ENCODE measurements around the gene BTG4.

The BTG4 gene

GRCh38 chr11:111469200-111469599, 43.0 kb downstream of the BTG4 start:
- no peaks in the 10 kb centered on the region for H3K36me3 ChIP-seq
- peak overlapping the region; percentile 42; the same call in 1 of the 2 replicates for H3K27ac ChIP-seq
- no peak for TF ChIP-seq CTCF (IDR thresholded peaks at IDR 0.05; ENCODE audit: low read depth, low read length)
- H3K27me3 ChIP-seq (ENCODE audit: insufficient read depth, low read depth, severe bottlenecking), result no peaks in the 10 kb centered on the region
- peak; percentile 40 for DNase-seq
- H3K9me3 ChIP-seq (ENCODE audit: severe bottlenecking), result no peaks in the 10 kb centered on the region
- no peak overlapping the region for H3K4me3 ChIP-seq (ENCODE audit: low read depth, low read length)

GRCh38 chr11:111466615-111467014, 45.6 kb downstream of the BTG4 start:
- DNase-seq, result no peak
- TF ChIP-seq CTCF (IDR thresholded peaks at IDR 0.05; ENCODE audit: low read depth, low read length), result no peak
- Histone ChIP-seq H3K9me3 (ENCODE audit: severe bottlenecking) (no peaks in the 10 kb centered on the region), H3K27me3 (ENCODE audit: insufficient read depth, low read depth, severe bottlenecking) (no peaks in the 10 kb centered on the region), H3K36me3 (no peaks in the 10 kb centered on the region), H3K4me3 (ENCODE audit: low read depth, low read length) (no peak overlapping the region), H3K27ac (no peak overlapping the region)

- no peak for TF ChIP-seq CTCF (IDR thresholded peaks at IDR 0.05; ENCODE audit: low read depth, low read length)
- Histone ChIP-seq H3K27me3 (ENCODE audit: insufficient read depth, low read depth, severe bottlenecking) (no peaks in the 10 kb centered on the region), H3K36me3 (no peaks in the 10 kb centered on the region), H3K4me3 (ENCODE audit: low read depth, low read length) (no peak overlapping the region), H3K27ac (no peak overlapping the region), H3K9me3 (ENCODE audit: severe bottlenecking) (no peaks in the 10 kb centered on the region)
- no peak for DNase-seq
These were observed 46.8 kb downstream of the BTG4 start for GRCh38 chr11:111465400-111465799.

GRCh38 chr11:111463276-111463675, 48.9 kb downstream of the BTG4 start:
- no peaks in the 10 kb centered on the region for H3K27me3 ChIP-seq (ENCODE audit: insufficient read depth, low read depth, severe bottlenecking)
- no peaks in the 10 kb centered on the region for H3K36me3 ChIP-seq
- no peak overlapping the region for H3K4me3 ChIP-seq (ENCODE audit: low read depth, low read length)
- no peak overlapping the region for H3K27ac ChIP-seq
- H3K9me3 ChIP-seq (ENCODE audit: severe bottlenecking), result no peaks in the 10 kb centered on the region
- DNase-seq, result no peak
- no peak for TF ChIP-seq CTCF (IDR thresholded peaks at IDR 0.05; ENCODE audit: low read depth, low read length)

- TF ChIP-seq CTCF (IDR thresholded peaks at IDR 0.05; ENCODE audit: low read depth, low read length), result no peak
- no peak for DNase-seq
- Histone ChIP-seq H3K27ac (no peak overlapping the region), H3K4me3 (ENCODE audit: low read depth, low read length) (no peak overlapping the region), H3K9me3 (ENCODE audit: severe bottlenecking) (no peaks in the 10 kb centered on the region), H3K27me3 (ENCODE audit: insufficient read depth, low read depth, severe bottlenecking) (no peaks in the 10 kb centered on the region), H3K36me3 (no peaks in the 10 kb centered on the region)
These were observed 49.9 kb downstream of the BTG4 start for GRCh38 chr11:111462329-111462728.

- TF ChIP-seq CTCF (IDR thresholded peaks at IDR 0.05; ENCODE audit: low read depth, low read length), result no peak
These were observed 50.5 kb downstream of the BTG4 start for GRCh38 chr11:111461460-111462235.

More at GRCh38 chr11:111461460-111462235, 50.5 kb downstream of the BTG4 start:
- no peaks in the 10 kb centered on the region for H3K9me3 ChIP-seq (ENCODE audit: severe bottlenecking)
- no peaks in the 10 kb centered on the region for H3K36me3 ChIP-seq
- H3K27ac ChIP-seq, result no peak overlapping the region
- no peak for DNase-seq
- no peaks in the 10 kb centered on the region for H3K27me3 ChIP-seq (ENCODE audit: insufficient read depth, low read depth, severe bottlenecking)
- no peak overlapping the region for H3K4me3 ChIP-seq (ENCODE audit: low read depth, low read length)
